B cell (primary cell): ENCODE results near the gene LRCH1. TPM values are rescaled to one million over a fixed set of nuclear protein-coding genes. Genes with fewer than 3 reads are reported as not detected.
A peak's percentile ranks its signal among the peaks of the same experiment; 100 is the strongest.

Experiments used
- ATAC-seq: fragments of 200-7000 bp; cut with Tn5 transposase; one replicate; pipeline ENCODE4 v1.10.0; 2021; ENCODE audit warnings: low read depth, mild to moderate bottlenecking, moderate number of reproducible peaks, moderate library complexity
- CTCF ChIA-PET: fragments of 350-600 bp; sonication (Branson Sonifier 250); formaldehyde crosslinking; loops from one replicate; lab custom pipeline; 2021; ENCODE audit warnings: antibody characterized with exemption, inconsistent platforms; lab: Charles Lee
- POLR2A ChIA-PET: fragments of 350-600 bp; sonication (Branson Sonifier 250); formaldehyde crosslinking; loops from one replicate; lab custom pipeline; 2021; ENCODE audit warnings: antibody characterized with exemption; lab: Charles Lee
- DNase-seq: peaks from one replicate; pipeline ENCODE4 v3.0.0; 2013
- H2AFZ ChIP-seq: 2 replicates; pipeline ENCODE4 v1.6.1; 2012; ENCODE audit warnings: mild to moderate bottlenecking, low read depth, low read length; ENCODE audit not compliant: insufficient read depth, poor library complexity, severe bottlenecking
- H3K27ac ChIP-seq, 2 donors: 1 replicate in 1 of 2; 2 replicates in 1 of 2; pipeline ENCODE4 v1.5.1; 2012 to 2013; ENCODE audit warnings: low read length in 2 of 2, mild to moderate bottlenecking in 2 of 2, moderate library complexity in 1 of 2
- H3K27me3 ChIP-seq, 4 experiments: fragments of 200-600 bp in 1 of 4; sonication (generic) in 1 of 4; replicated peaks in 1 of 4; 1 replicate in 2 of 4; 2 replicates in 2 of 4; pipeline versions ENCODE4 v1.6.1 to v1.7.0; 2013 to 2016; ENCODE audit warnings: low read length in 3 of 4, mild to moderate bottlenecking in 2 of 4, mixed read lengths in 1 of 4, moderate library complexity in 1 of 4; ENCODE audit not compliant: insufficient read depth in 4 of 4, control insufficient read depth in 3 of 4; ENCODE audit errors: control extremely low read depth in 1 of 4
- H3K36me3 ChIP-seq, 2 experiments: replicated peaks in 1 of 2; 1 replicate in 1 of 2; 2 replicates in 1 of 2; pipeline versions ENCODE4 v1.6.1 to v1.7.1; 2013; ENCODE audit warnings: low read length in 1 of 2; ENCODE audit not compliant: insufficient read depth in 2 of 2, control insufficient read depth in 1 of 2; ENCODE audit errors: control extremely low read depth in 1 of 2, extremely low read depth in 1 of 2
- H3K4me1 ChIP-seq, 2 donors: fragments of 200-600 bp in 1 of 2; sonication (generic) in 1 of 2; 1 replicate in 1 of 2; 2 replicates in 1 of 2; pipeline versions ENCODE4 v1.5.1 to v1.6.1; 2013 to 2017; ENCODE audit warnings: low read length in 2 of 2; ENCODE audit not compliant: control insufficient read depth in 2 of 2, insufficient read depth in 2 of 2
- H3K4me2 ChIP-seq: replicated peaks from 2 replicates; pipeline ENCODE3; 2012; ENCODE audit warnings: mild to moderate bottlenecking, low read depth, low read length; ENCODE audit not compliant: poor library complexity, severe bottlenecking
- H3K4me3 ChIP-seq, 5 experiments: fragments of 200-600 bp in 1 of 5; sonication (generic) in 1 of 5; 1 replicate in 3 of 5; 2 replicates in 2 of 5; pipeline versions ENCODE4 v1.5.1 to v1.7.0; 2011 to 2016; ENCODE audit warnings: low read length in 4 of 5, mild to moderate bottlenecking in 4 of 5, low read depth in 2 of 5, control low read depth in 1 of 5, moderate library complexity in 1 of 5; ENCODE audit not compliant: insufficient read depth in 1 of 5; ENCODE audit errors: control extremely low read depth in 1 of 5, extremely low read depth in 1 of 5
- H3K79me2 ChIP-seq: fragments of 200-600 bp; sonication (generic); one replicate; pipeline ENCODE4 v1.6.0; 2016; ENCODE audit warnings: low read length; ENCODE audit not compliant: control insufficient read depth, insufficient read depth
- H3K9ac ChIP-seq: fragments of 200-600 bp; sonication (generic); 2 replicates; pipeline ENCODE4 v1.6.1; 2017; ENCODE audit warnings: mild to moderate bottlenecking, low read length, moderate library complexity
- H3K9me3 ChIP-seq, 3 donors: one replicate each; pipeline versions ENCODE4 v1.6.1 to v1.7.1; 2013; ENCODE audit warnings: low read length in 2 of 3; ENCODE audit not compliant: control insufficient read depth in 2 of 3, insufficient read depth in 1 of 3; ENCODE audit errors: control extremely low read depth in 1 of 3
- H4K20me1 ChIP-seq: 2 replicates; pipeline ENCODE4 v1.6.0; 2012; ENCODE audit warnings: mild to moderate bottlenecking, low read length; ENCODE audit not compliant: insufficient read depth, control insufficient read depth, poor library complexity, severe bottlenecking
- H3K27ac Mint-ChIP-seq: one replicate; pipeline ENCODE4 v1.8.0; 2021; ENCODE audit warnings: mixed read lengths
- H3K27me3 Mint-ChIP-seq: one replicate; pipeline ENCODE4 v1.8.0; 2021; ENCODE audit warnings: mixed read lengths
- H3K4me1 Mint-ChIP-seq: one replicate; pipeline ENCODE4 v1.8.0; 2021; ENCODE audit warnings: mixed read lengths
- H3K4me3 Mint-ChIP-seq: one replicate; pipeline ENCODE4 v1.8.0; 2021; ENCODE audit warnings: mixed read lengths
- H3K9me3 Mint-ChIP-seq: one replicate; pipeline ENCODE4 v1.8.0; 2022; ENCODE audit warnings: mixed read lengths; ENCODE audit not compliant: insufficient read depth
- EZH2 ChIP-seq: IDR thresholded peaks from 2 replicates; pipeline ENCODE4 v1.6.1; 2012; ENCODE audit warnings: borderline replicate concordance, low read depth, mild to moderate bottlenecking, moderate library complexity, low read length; ENCODE audit not compliant: insufficient read depth, poor library complexity, severe bottlenecking
- WGBS: methylation state at CpG from one replicate; pipeline ENCODE4 v1.1.5; 2013; ENCODE audit warnings: missing lambda C conversion rate; ENCODE audit not compliant: insufficient coverage; 5-methylcytosine and 5-hydroxymethylcytosine counted together
- intact Hi-C: fragments of 100-400 bp; cut with micrococcal nuclease; formaldehyde crosslinking; loops from one replicate; pipeline ENCODE4 v1.10.0; 2022
- polyA plus RNA-seq: library from polyadenylated mRNA; depleted of rRNA; stranded (reverse); fragments of >200 nt; gene quantifications from 2 replicates; pipeline ENCODE4 v1.2.3, GENCODE V29; 2012
- total RNA-seq, 2 donors: library from RNA; stranded (reverse); fragments of 120-200 nt in 1 of 2; gene quantifications; 1 replicate in 1 of 2; 2 replicates in 1 of 2; pipeline versions ENCODE4 v1.2.3 to v1.2.4, GENCODE V29; 2013 to 2022
- TF ChIP-seq, protein P1 (sequence below): fragments of 200-600 bp; IDR thresholded peaks from one replicate; pipeline ENCODE4 v1.8.0; 2022; ENCODE audit warnings: antibody characterized with exemption, mild to moderate bottlenecking

LRCH1 gene
- total and polyA plus RNA-seq, 2 donors (not counting 1 experiment from before 2014, with no cell fraction given), result 13.0 to 50.3 TPM

DNA sequence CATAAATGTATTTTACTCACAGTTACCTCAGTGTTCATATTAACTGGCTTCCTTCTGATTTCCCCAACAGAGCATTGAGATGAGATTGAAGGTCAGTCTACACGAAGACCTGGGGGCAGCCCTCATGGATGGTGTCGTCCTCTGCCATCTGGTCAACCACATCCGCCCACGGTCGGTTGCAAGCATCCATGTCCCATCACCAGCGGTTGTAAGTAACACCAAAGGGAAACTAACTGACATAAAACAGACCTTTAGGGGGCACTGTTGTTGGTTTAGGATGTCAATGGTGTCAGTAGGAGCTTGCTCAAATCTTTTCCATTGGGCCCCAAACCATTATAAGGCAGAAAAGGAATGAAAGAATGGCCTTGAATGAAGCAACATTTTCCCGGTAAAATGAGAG, 175.8 kb downstream of the LRCH1 start:
- H4K20me1 ChIP-seq, result no peaks in the 10 kb centered on the region
- TF ChIP-seq, protein P1, sequence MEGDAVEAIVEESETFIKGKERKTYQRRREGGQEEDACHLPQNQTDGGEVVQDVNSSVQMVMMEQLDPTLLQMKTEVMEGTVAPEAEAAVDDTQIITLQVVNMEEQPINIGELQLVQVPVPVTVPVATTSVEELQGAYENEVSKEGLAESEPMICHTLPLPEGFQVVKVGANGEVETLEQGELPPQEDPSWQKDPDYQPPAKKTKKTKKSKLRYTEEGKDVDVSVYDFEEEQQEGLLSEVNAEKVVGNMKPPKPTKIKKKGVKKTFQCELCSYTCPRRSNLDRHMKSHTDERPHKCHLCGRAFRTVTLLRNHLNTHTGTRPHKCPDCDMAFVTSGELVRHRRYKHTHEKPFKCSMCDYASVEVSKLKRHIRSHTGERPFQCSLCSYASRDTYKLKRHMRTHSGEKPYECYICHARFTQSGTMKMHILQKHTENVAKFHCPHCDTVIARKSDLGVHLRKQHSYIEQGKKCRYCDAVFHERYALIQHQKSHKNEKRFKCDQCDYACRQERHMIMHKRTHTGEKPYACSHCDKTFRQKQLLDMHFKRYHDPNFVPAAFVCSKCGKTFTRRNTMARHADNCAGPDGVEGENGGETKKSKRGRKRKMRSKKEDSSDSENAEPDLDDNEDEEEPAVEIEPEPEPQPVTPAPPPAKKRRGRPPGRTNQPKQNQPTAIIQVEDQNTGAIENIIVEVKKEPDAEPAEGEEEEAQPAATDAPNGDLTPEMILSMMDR, result peak; percentile 45
- TF ChIP-seq EZH2, result no peak
- no peak for DNase-seq
- H3K4me2 ChIP-seq, result no peak overlapping the region
- ChIA-PET POLR2A (no interaction called here), CTCF (interaction anchor here (0.7 kb wide), 1 partner anchor 177 kb away, joined by 5 read pairs; no protein-coding TSS in a partner anchor)
- intact Hi-C loops, result no loop called here
- peaks cover 11 to 84% of the 10 kb centered on the region in 2 experiments for H3K36me3 ChIP-seq
- Mint-ChIP-seq H3K4me1 (no peaks in the 10 kb centered on the region), H3K27me3 (no peaks in the 10 kb centered on the region), H3K4me3 (no peak overlapping the region), H3K27ac (no peak overlapping the region), H3K9me3 (no peaks in the 10 kb centered on the region)
- H3K27me3 ChIP-seq, result no peaks in the 10 kb centered on the region
- H2AFZ ChIP-seq, result no peak overlapping the region
- 45% methylated on average over 2 of the region's 7 CpGs for WGBS
- no peak overlapping the region for H3K27ac ChIP-seq
- no peak overlapping the region for H3K9ac ChIP-seq
- ATAC-seq, result no peak
- no peaks in the 10 kb centered on the region for H3K9me3 ChIP-seq
- no peak overlapping the region for H3K4me3 ChIP-seq
- no peaks in the 10 kb centered on the region for H3K79me2 ChIP-seq
- no peaks in the 10 kb centered on the region for H3K4me1 ChIP-seq

DNA sequence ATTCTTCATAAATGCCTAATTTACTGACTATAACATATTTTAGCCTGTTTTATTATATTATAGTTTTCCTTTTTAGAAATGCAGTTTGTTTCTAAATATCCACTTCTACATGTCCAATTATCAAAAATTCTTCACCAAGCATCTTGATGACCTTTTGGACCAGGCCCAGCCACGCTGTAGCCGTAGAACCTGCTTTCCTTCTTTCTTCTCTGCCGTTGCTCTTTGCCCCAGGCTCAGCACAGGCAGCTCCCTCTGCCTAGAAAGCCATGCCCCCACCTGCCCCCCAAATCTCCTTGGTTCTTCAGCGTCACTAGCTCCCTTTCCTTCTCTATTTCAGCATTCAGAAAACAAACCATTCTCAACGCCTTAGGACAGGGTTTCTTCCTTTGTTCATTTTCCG, 178.6 kb downstream of the LRCH1 start:
- Histone ChIP-seq H3K36me3 (peaks cover 2 to 76% of the 10 kb centered on the region in 2 experiments), H3K9ac (no peak overlapping the region), H3K4me1 (no peaks in the 10 kb centered on the region), H3K4me3 (no peak overlapping the region), H2AFZ (no peak overlapping the region), H3K4me2 (no peak overlapping the region), H3K27me3 (no peaks in the 10 kb centered on the region), H3K9me3 (no peaks in the 10 kb centered on the region), H3K79me2 (no peaks in the 10 kb centered on the region), H4K20me1 (no peaks in the 10 kb centered on the region), H3K27ac (no peak overlapping the region)
- 98% methylated on average over 3 of the region's 6 CpGs for WGBS
- no peaks in the 10 kb centered on the region for H3K9me3 Mint-ChIP-seq
- ATAC-seq (no peak), DNase-seq (no peak)
- no peaks in the 10 kb centered on the region for H3K4me1 Mint-ChIP-seq
- H3K27ac Mint-ChIP-seq, result no peak overlapping the region
- no peak overlapping the region for H3K4me3 Mint-ChIP-seq
- ChIA-PET CTCF (interaction anchor here (1.1 kb wide), 2 partner anchors 10 to 180 kb away, joined by 3 read pairs; no protein-coding TSS in a partner anchor), POLR2A (no interaction called here)
- TF ChIP-seq EZH2, result no peak
- TF ChIP-seq, protein P1, result no peak
- no peaks in the 10 kb centered on the region for H3K27me3 Mint-ChIP-seq
- intact Hi-C loops, result no loop called here
